Measurements from ENCODE around the gene MFGE8.

The MFGE8 gene

DNA sequence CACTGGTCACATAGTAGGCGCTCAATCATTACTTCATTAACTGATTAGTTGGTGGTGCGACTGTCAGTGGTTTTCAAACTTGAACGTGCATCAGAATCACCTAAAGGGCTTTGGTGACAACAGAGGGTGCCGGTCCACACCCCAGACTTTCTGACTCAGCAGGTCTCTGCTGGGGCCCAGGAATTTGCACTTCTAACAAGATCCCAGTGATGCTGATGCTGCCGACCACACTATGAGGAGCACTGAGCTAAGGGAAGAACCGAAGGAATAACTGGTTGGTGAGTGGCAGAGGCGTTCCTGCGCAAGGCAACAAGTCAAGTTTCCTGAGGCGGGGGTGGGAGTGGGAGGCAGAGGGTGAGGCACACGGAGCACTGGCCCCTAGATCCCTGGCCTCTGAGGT, 36.6 kb downstream of the MFGE8 start:
- Histone ChIP-seq H3K9ac (no peak overlapping the region), H4K20me1 (no peaks in the 10 kb centered on the region; the same call in 1 of the 2 replicates), H3K27me3 (no peaks in the 10 kb centered on the region), H3K27ac (no peak overlapping the region), H3K4me2 (no peak overlapping the region), H3K36me3 (no peaks in the 10 kb centered on the region), H3K4me3 (no peak overlapping the region), H3K9me3 (no peaks in the 10 kb centered on the region), H3K4me1 (peaks cover 21% of the 10 kb centered on the region)
- no peak for TF ChIP-seq Cebpa-rat (IDR thresholded peaks at IDR 0.05)

GRCh38 chr15:88874684-88875083, 38.5 kb downstream of the MFGE8 start:
- no peak for TF ChIP-seq Cebpa-rat (IDR thresholded peaks at IDR 0.05)

DNA sequence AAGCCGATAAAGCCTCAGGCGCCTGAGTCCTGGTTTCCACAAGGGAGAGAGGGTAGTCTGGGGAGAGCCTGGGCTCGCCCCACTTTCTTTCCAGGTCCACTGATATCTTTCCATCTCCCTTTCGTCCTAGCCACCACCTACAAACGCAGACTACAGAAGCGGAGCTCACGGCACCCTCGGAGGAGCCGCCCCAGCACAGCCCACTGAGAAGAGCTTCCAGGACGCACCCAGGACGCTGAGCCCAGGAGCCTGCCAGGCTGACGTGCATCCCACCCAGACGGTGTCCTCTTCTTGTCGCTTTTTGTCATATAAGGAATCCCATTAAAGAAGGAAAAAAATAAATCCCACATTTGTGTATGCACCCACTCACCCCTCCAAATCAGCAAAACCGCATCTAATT, 38.9 kb downstream of the MFGE8 start:
- H3K27me3 ChIP-seq = no peaks in the 10 kb centered on the region
- TF ChIP-seq Cebpa-rat (IDR thresholded peaks at IDR 0.05) = no peak
- peaks cover 14% of the 10 kb centered on the region for H3K4me1 ChIP-seq
- H3K27ac ChIP-seq = no peak overlapping the region
- H3K9me3 ChIP-seq = no peaks in the 10 kb centered on the region
- no peak overlapping the region for H3K4me2 ChIP-seq
- H4K20me1 ChIP-seq = no peaks in the 10 kb centered on the region; the same call in 1 of the 2 replicates
- H3K36me3 ChIP-seq = no peaks in the 10 kb centered on the region
- no peak overlapping the region for H3K4me3 ChIP-seq
- no peak overlapping the region for H3K9ac ChIP-seq

More at GRCh38 chr15:88874684-88875083, 38.5 kb downstream of the MFGE8 start:
- Histone ChIP-seq H3K9me3 (no peaks in the 10 kb centered on the region), H3K9ac (no peak overlapping the region), H3K36me3 (no peaks in the 10 kb centered on the region), H4K20me1 (no peaks in the 10 kb centered on the region; the same call in 1 of the 2 replicates), H3K27me3 (no peaks in the 10 kb centered on the region), H3K27ac (no peak overlapping the region), H3K4me1 (peaks cover 17% of the 10 kb centered on the region), H3K4me2 (no peak overlapping the region), H3K4me3 (no peak overlapping the region)

DNA sequence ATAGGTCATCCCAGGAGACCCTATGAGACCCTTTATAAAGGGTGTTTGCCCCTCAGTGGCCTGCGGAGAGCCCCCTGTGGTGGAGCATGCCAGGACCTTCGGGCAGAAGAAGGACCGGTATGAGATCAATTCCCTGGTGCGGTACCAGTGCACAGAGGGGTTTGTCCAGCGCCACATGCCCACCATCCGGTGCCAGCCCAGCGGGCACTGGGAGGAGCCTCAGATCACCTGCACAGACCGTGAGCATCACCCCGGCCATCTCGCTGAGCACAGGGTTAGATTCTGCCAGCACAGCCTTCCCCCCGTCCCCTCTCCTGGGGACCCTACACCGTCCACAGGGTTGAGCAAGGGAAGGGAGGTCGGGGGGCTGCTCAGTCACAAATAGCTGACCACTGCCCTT, 39.4 kb downstream of the MFGE8 start:
- Histone ChIP-seq H3K9me3 (no peaks in the 10 kb centered on the region), H3K4me2 (no peak overlapping the region), H3K36me3 (no peaks in the 10 kb centered on the region), H3K27me3 (no peaks in the 10 kb centered on the region), H3K27ac (no peak overlapping the region), H3K4me3 (no peak overlapping the region), H3K9ac (no peak overlapping the region), H4K20me1 (no peaks in the 10 kb centered on the region; the same call in 1 of the 2 replicates), H3K4me1 (peaks cover 9% of the 10 kb centered on the region)
- TF ChIP-seq Cebpa-rat (IDR thresholded peaks at IDR 0.05) = no peak

DNA sequence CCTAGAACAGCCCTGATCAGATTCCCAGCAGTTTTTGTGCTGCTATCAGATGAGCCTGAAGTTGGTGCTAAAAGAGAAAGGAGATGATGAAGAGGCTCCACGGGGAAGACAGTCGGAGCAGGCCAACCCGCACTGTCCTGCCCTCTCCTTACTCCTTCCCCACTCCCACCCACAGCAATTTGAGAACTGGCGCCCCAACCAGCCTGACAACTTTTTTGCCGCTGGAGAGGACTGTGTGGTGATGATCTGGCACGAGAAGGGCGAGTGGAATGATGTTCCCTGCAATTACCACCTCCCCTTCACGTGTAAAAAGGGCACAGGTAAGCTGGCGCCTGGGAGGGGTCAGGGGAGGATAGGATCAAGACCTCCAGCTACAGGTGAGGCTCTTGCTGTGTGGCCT, 40.5 kb downstream of the MFGE8 start:
- no peak overlapping the region for H3K4me2 ChIP-seq
- H3K9ac ChIP-seq = no peak overlapping the region
- no peaks in the 10 kb centered on the region; the same call in 1 of the 2 replicates for H4K20me1 ChIP-seq
- H3K27me3 ChIP-seq = no peaks in the 10 kb centered on the region
- no peaks in the 10 kb centered on the region for H3K36me3 ChIP-seq
- H3K4me1 ChIP-seq = peaks cover 5% of the 10 kb centered on the region
- no peak overlapping the region for H3K27ac ChIP-seq
- no peak overlapping the region for H3K4me3 ChIP-seq
- H3K9me3 ChIP-seq = no peaks in the 10 kb centered on the region
- TF ChIP-seq Cebpa-rat (IDR thresholded peaks at IDR 0.05) = no peak

- Histone ChIP-seq H3K36me3 (no peaks in the 10 kb centered on the region), H3K9ac (no peak overlapping the region), H3K4me3 (no peak overlapping the region), H3K9me3 (no peaks in the 10 kb centered on the region), H3K4me1 (no peaks in the 10 kb centered on the region), H3K4me2 (no peak overlapping the region), H4K20me1 (no peaks in the 10 kb centered on the region), H3K27ac (no peak overlapping the region), H3K27me3 (no peaks in the 10 kb centered on the region)
- no peak for TF ChIP-seq Cebpa-rat (IDR thresholded peaks at IDR 0.05)
Observed at GRCh38 chr15:88872106-88872505, 41.1 kb downstream of the MFGE8 start.

- H3K36me3 ChIP-seq = no peaks in the 10 kb centered on the region
- no peaks in the 10 kb centered on the region for H3K27me3 ChIP-seq
- H4K20me1 ChIP-seq = no peaks in the 10 kb centered on the region
- H3K4me3 ChIP-seq = no peak overlapping the region
- no peak for TF ChIP-seq Cebpa-rat (IDR thresholded peaks at IDR 0.05)
- no peak overlapping the region for H3K4me2 ChIP-seq
- no peaks in the 10 kb centered on the region for H3K9me3 ChIP-seq
- H3K4me1 ChIP-seq = peaks cover 4% of the 10 kb centered on the region; the same call in 1 of the 2 replicates
- no peak overlapping the region for H3K27ac ChIP-seq
- H3K9ac ChIP-seq = no peak overlapping the region
Observed at GRCh38 chr15:88871313-88871712, 41.9 kb downstream of the MFGE8 start.

DNA sequence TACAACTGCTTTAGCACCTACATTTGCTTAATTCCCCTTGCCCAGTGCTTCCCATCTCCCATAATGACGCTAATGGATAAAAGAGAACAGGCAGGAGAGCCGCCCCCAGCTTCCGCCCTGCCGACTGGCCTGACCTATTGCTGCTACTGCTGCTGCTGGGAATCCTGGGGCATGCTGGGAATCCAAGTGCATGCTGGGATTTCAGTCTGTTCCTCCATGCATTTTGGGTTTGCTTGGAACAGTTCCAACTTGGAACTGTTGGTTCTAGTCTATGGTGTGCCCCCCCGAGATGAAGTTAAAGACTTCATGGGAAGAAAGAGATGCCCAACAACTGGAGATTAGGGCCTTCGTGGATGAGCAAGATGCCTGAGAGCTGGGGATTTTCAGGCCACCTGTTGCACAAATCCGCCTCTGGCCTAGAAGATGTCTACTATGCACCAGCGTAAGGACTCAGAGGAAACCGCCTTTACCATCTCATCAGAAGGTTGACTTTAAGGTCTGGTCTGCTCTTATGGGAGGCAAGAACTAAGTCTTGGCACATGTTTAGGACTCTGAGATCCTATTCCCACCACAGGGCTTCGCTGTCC, 46.8 kb downstream of the MFGE8 start:
- Histone ChIP-seq H3K27me3 (no peaks in the 10 kb centered on the region; the same call in 1 of the 2 replicates), H3K4me3 (no peak overlapping the region), H3K4me2 (no peak overlapping the region), H3K36me3 (no peaks in the 10 kb centered on the region), H3K4me1 (peaks cover 16% of the 10 kb centered on the region), H3K27ac (no peak overlapping the region), H4K20me1 (no peaks in the 10 kb centered on the region), H3K9ac (no peak overlapping the region), H3K9me3 (no peaks in the 10 kb centered on the region)
- no peak for TF ChIP-seq Cebpa-rat (IDR thresholded peaks at IDR 0.05)

GRCh38 chr15:88865498-88866099, 47.6 kb downstream of the MFGE8 start:
- TF ChIP-seq Cebpa-rat (IDR thresholded peaks at IDR 0.05) = no peak
- no peak overlapping the region for H3K4me2 ChIP-seq
- no peaks in the 10 kb centered on the region for H4K20me1 ChIP-seq
- no peaks in the 10 kb centered on the region for H3K9me3 ChIP-seq
- H3K27me3 ChIP-seq = no peaks in the 10 kb centered on the region; the same call in 1 of the 2 replicates
- H3K27ac ChIP-seq = no peak overlapping the region
- H3K36me3 ChIP-seq = no peaks in the 10 kb centered on the region
- H3K4me3 ChIP-seq = no peak overlapping the region
- peaks cover 16% of the 10 kb centered on the region for H3K4me1 ChIP-seq
- H3K9ac ChIP-seq = no peak overlapping the region

- Histone ChIP-seq H3K27ac (no peak overlapping the region), H3K4me3 (no peak overlapping the region), H3K9me3 (no peaks in the 10 kb centered on the region), H3K27me3 (no peaks in the 10 kb centered on the region; the same call in 1 of the 2 replicates), H4K20me1 (no peaks in the 10 kb centered on the region), H3K36me3 (no peaks in the 10 kb centered on the region), H3K9ac (no peak overlapping the region), H3K4me1 (peaks cover 16% of the 10 kb centered on the region), H3K4me2 (no peak overlapping the region)
- TF ChIP-seq Cebpa-rat (IDR thresholded peaks at IDR 0.05) = no peak
Observed at GRCh38 chr15:88864861-88865497, 48.2 kb downstream of the MFGE8 start.

All from BLaER1 (cell line).